Fibroblast of lung (primary cell): ENCODE measurements around the gene TTC39B. TPM values are rescaled to one million over a fixed set of nuclear protein-coding genes. Genes with fewer than 3 reads are reported as not detected.

ENCODE experiments used
- DNase-seq, 2 donors: peaks; one replicate each; pipeline versions ENCODE4 v3.0.0 to v3.0.0-alpha.2; 2010; ENCODE audit warnings: low read depth in 2 of 2
- H2AFZ ChIP-seq: 2 replicates; pipeline ENCODE4 v1.5.1; 2012; ENCODE audit warnings: low read length, control low read depth, inconsistent platforms
- H3K27ac ChIP-seq: 2 replicates; pipeline ENCODE4 v1.5.1; 2011; ENCODE audit warnings: low read length, control low read depth; ENCODE audit not compliant: insufficient read depth
- H3K27me3 ChIP-seq: 2 replicates; pipeline ENCODE4 v1.5.1; 2011; ENCODE audit warnings: mild to moderate bottlenecking, low read length; ENCODE audit not compliant: control insufficient read depth, insufficient read depth
- H3K36me3 ChIP-seq: 2 replicates; pipeline ENCODE4 v1.5.1; 2011; ENCODE audit warnings: low read length; ENCODE audit not compliant: control insufficient read depth, insufficient read depth
- H3K4me1 ChIP-seq: 2 replicates; pipeline ENCODE4 v1.5.1; 2011; ENCODE audit warnings: low read length; ENCODE audit not compliant: control insufficient read depth, insufficient read depth; ENCODE audit errors: extremely low read depth
- H3K4me2 ChIP-seq: 2 replicates; pipeline ENCODE4 v1.5.1; 2011; ENCODE audit warnings: low read length, control low read depth; ENCODE audit not compliant: insufficient read depth; ENCODE audit errors: extremely low read depth
- H3K4me3 ChIP-seq, 4 experiments: fragments of 200-600 bp in 1 of 4; sonication (generic) in 1 of 4; replicated peaks in 1 of 4; 2 replicates each; pipeline ENCODE4 v1.5.1; 2011 to 2016; ENCODE audit warnings: low read length in 4 of 4, low read depth in 3 of 4, mild to moderate bottlenecking in 3 of 4, control low read depth in 2 of 4, inconsistent platforms in 1 of 4, mixed read lengths in 1 of 4; ENCODE audit not compliant: insufficient read depth in 1 of 4; ENCODE audit errors: control extremely low read depth in 1 of 4
- H3K79me2 ChIP-seq: 2 replicates; pipeline ENCODE4 v1.5.1; 2012; ENCODE audit warnings: mild to moderate bottlenecking, low read length, inconsistent platforms; ENCODE audit not compliant: control insufficient read depth, insufficient read depth
- H3K9ac ChIP-seq: 2 replicates; pipeline ENCODE4 v1.5.1; 2011; ENCODE audit warnings: mild to moderate bottlenecking, low read length, control low read depth; ENCODE audit not compliant: insufficient read depth
- H3K9me3 ChIP-seq: 2 replicates; pipeline ENCODE4 v1.5.1; 2012; ENCODE audit warnings: low read depth, low read length; ENCODE audit not compliant: control insufficient read depth, insufficient read depth
- H4K20me1 ChIP-seq: 2 replicates; pipeline ENCODE4 v1.5.1; 2011; ENCODE audit warnings: low read length; ENCODE audit not compliant: control insufficient read depth, insufficient read depth; ENCODE audit errors: extremely low read depth
- EZH2 ChIP-seq: IDR thresholded peaks from 2 replicates; pipeline ENCODE4 v1.5.1; 2012; ENCODE audit warnings: low read length, control low read depth, mild to moderate bottlenecking; ENCODE audit errors: missing control alignments
- polyA plus RNA-seq, 2 donors: library from polyadenylated mRNA; depleted of rRNA in 1 of 2; stranded (reverse) in 1 of 2; unstranded in 1 of 2; fragments of >200 nt; gene quantifications; 2 replicates each; pipeline ENCODE4 v1.2.1, GENCODE V29; 2011 to 2012; ENCODE audit warnings: missing spikeins in 1 of 2
- total RNA-seq: library from RNA; depleted of rRNA; stranded (reverse); fragments of >200 nt; gene quantifications from 2 replicates; pipeline ENCODE4 v1.2.1, GENCODE V29; 2014
- TF ChIP-seq, protein P1 (sequence below), 2 donors: IDR thresholded peaks in 1 of 2; conservative IDR thresholded peaks in 1 of 2; 1 replicate in 1 of 2; 2 replicates in 1 of 2; pipeline ENCODE4 v1.5.1; 2011 to 2012; ENCODE audit warnings: low read length in 2 of 2, control low read depth in 1 of 2, inconsistent platforms in 1 of 2, low read depth in 1 of 2, mild to moderate bottlenecking in 1 of 2

TTC39B gene
- total and polyA plus RNA-seq, 2 donors (not counting 1 experiment from before 2014, with no cell fraction given): 6.2 to 16.8 TPM

- no peak overlapping the region for H3K27ac ChIP-seq
- no peaks in the 10 kb centered on the region for H3K36me3 ChIP-seq
- no peak overlapping the region for H2AFZ ChIP-seq
- no peak overlapping the region for H3K4me3 ChIP-seq
- no peaks in the 10 kb centered on the region for H4K20me1 ChIP-seq
- TF ChIP-seq, protein P1, sequence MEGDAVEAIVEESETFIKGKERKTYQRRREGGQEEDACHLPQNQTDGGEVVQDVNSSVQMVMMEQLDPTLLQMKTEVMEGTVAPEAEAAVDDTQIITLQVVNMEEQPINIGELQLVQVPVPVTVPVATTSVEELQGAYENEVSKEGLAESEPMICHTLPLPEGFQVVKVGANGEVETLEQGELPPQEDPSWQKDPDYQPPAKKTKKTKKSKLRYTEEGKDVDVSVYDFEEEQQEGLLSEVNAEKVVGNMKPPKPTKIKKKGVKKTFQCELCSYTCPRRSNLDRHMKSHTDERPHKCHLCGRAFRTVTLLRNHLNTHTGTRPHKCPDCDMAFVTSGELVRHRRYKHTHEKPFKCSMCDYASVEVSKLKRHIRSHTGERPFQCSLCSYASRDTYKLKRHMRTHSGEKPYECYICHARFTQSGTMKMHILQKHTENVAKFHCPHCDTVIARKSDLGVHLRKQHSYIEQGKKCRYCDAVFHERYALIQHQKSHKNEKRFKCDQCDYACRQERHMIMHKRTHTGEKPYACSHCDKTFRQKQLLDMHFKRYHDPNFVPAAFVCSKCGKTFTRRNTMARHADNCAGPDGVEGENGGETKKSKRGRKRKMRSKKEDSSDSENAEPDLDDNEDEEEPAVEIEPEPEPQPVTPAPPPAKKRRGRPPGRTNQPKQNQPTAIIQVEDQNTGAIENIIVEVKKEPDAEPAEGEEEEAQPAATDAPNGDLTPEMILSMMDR (conservative IDR thresholded peaks at IDR 0.05 in 1 of 2, IDR thresholded peaks at IDR 0.05 in 1 of 2; ENCODE audit: low read depth in 1 of 2, low read length in 2 of 2): no peak
- no peak for TF ChIP-seq EZH2
- H3K4me2 ChIP-seq: no peak overlapping the region
- no peaks in the 10 kb centered on the region for H3K27me3 ChIP-seq
- H3K79me2 ChIP-seq: no peaks in the 10 kb centered on the region
- no peak for DNase-seq
- no peaks in the 10 kb centered on the region for H3K4me1 ChIP-seq
- no peak overlapping the region for H3K9ac ChIP-seq
- no peaks in the 10 kb centered on the region for H3K9me3 ChIP-seq
Measured at GRCh38 chr9:15268782-15269181, 38.2 kb downstream of the TTC39B start.

DNA sequence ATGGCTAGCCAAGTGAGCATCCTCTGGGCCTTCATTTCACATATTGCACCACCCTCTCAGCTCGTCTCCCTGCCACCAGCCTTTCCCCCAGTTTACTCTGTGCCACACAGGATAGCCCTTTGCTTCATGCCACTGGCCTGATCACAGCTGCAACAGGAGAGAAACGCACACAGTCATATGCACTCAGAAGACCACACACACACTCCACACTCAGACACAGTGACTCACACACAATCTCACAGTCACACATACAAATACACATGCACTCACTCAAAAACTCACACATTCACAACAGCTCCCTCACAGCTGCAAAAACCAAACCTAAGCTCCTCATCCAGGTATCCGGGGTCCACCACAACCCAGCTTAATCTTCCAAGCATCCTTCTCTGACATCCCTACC is 38.7 kb downstream of the TTC39B start:
- no peak for DNase-seq
- Histone ChIP-seq H3K27me3 (no peaks in the 10 kb centered on the region), H4K20me1 (no peaks in the 10 kb centered on the region), H3K4me3 (no peak overlapping the region), H3K79me2 (no peaks in the 10 kb centered on the region), H3K27ac (no peak overlapping the region), H3K36me3 (no peaks in the 10 kb centered on the region), H3K4me2 (no peak overlapping the region), H3K9me3 (no peaks in the 10 kb centered on the region), H2AFZ (no peak overlapping the region), H3K9ac (no peak overlapping the region), H3K4me1 (no peaks in the 10 kb centered on the region)
- TF ChIP-seq, protein P1 (conservative IDR thresholded peaks at IDR 0.05 in 1 of 2, IDR thresholded peaks at IDR 0.05 in 1 of 2; ENCODE audit: low read depth in 1 of 2, low read length in 2 of 2): no peak
- no peak for TF ChIP-seq EZH2

DNA sequence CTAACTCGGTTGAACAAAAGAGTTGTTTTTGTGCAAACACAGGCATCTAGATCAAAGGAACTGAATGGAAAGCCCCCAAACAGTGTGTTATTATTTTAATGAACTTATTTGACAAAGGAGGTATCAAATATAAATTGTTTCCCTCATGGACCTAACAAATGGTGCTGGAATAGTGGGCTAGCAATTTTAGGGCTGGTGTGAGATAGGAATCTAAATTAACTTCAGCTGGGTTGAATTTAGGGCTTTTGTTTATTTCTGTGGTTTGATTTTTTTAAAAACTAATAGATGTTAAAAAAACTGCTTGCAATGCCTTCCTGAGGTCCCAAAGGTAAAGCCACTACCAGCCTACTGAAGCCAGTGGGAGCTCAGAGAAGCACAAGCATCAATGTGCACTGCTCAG is 42.1 kb downstream of the TTC39B start:
- TF ChIP-seq, protein P1 (conservative IDR thresholded peaks at IDR 0.05 in 1 of 2, IDR thresholded peaks at IDR 0.05 in 1 of 2; ENCODE audit: low read depth in 1 of 2, low read length in 2 of 2): no peak
- no peak for TF ChIP-seq EZH2

More for the DNA sequence above, 42.1 kb downstream of the TTC39B start:
- Histone ChIP-seq H4K20me1 (no peaks in the 10 kb centered on the region), H3K79me2 (no peaks in the 10 kb centered on the region), H3K4me2 (no peak overlapping the region), H2AFZ (no peak overlapping the region), H3K27ac (no peak overlapping the region), H3K27me3 (no peaks in the 10 kb centered on the region), H3K9me3 (no peaks in the 10 kb centered on the region), H3K9ac (no peak overlapping the region), H3K4me1 (no peaks in the 10 kb centered on the region), H3K36me3 (no peaks in the 10 kb centered on the region), H3K4me3 (no peak overlapping the region)
- DNase-seq: no peak
